ENCODE data around the gene DMTF1.
"Not testable (repeated sequence)": the region's sequence is repeated elsewhere in the genome, so short reads cannot be mapped to it uniquely, and the experiment has no call there.

Gene DMTF1, protein sequence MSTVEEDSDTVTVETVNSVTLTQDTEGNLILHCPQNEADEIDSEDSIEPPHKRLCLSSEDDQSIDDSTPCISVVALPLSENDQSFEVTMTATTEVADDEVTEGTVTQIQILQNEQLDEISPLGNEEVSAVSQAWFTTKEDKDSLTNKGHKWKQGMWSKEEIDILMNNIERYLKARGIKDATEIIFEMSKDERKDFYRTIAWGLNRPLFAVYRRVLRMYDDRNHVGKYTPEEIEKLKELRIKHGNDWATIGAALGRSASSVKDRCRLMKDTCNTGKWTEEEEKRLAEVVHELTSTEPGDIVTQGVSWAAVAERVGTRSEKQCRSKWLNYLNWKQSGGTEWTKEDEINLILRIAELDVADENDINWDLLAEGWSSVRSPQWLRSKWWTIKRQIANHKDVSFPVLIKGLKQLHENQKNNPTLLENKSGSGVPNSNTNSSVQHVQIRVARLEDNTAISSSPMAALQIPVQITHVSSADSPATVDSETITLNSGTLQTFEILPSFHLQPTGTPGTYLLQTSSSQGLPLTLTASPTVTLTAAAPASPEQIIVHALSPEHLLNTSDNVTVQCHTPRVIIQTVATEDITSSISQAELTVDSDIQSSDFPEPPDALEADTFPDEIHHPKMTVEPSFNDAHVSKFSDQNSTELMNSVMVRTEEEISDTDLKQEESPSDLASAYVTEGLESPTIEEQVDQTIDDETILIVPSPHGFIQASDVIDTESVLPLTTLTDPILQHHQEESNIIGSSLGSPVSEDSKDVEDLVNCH

DNA sequence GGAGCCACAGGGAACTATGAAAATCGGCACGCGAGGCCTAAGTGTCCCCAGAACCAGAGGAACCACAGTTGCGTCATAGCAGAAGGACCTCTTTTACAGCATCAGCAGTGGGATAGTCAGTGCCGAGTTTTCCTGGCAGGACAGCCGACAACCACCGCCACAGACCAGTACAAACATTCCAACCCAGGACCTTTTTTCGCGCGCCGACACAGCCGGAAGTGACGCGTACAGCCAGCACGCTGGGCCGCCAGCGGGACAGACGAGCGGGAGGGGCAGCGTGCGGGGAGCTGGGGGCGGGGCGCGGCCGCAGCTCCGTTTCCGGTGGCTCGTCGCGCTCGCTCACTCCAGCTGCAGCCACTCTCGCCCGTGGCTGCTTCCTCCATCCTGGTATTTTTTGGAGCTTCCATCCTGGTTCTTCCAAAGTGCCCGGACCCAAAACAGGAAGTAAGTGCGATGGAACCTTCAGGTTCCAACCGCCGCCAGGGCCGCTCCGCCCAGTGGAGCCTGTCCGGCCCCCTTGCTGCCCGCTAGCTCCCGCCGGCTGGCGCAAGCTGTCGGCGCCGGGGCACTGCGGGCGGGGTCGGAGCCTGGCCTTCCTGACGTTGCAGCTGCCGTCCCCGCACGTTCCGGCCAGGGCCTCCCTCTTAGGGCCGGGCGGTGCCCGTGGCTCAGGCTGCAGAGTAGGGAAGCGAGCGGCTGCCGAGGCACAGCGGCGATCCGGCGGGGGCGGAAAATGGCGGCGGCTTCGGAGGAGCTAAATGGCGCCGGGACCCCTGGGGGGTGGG, at the start of gene DMTF1:
TSS of gene DMTF1 (plus strand) at position 342 of the 785 bp plus-strand sequence. CDS start 12,489 bp downstream, outside the sequence.
- ATAC-seq, result peak; percentile 86 to 87

DNA sequence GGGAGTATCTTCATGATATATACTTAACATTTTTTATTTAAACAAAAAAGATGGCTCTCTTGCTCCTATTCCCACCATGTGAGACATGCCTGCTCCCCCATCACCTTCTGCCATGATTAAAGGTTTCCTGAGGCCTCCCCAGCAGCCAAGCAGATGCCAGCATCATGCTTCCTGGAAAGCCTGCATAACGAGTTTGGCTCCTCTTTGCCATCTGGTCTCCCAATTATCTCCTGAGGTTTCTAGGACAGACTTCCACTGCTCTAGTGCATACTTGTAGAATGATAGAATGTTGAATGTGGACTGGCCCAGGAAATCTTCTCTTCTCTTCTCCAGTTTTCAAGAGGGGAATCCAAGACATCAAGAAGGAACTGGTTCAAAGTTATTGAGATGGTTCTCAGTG, 46.9 kb upstream of the DMTF1 start:
- no peak for ATAC-seq

DNA sequence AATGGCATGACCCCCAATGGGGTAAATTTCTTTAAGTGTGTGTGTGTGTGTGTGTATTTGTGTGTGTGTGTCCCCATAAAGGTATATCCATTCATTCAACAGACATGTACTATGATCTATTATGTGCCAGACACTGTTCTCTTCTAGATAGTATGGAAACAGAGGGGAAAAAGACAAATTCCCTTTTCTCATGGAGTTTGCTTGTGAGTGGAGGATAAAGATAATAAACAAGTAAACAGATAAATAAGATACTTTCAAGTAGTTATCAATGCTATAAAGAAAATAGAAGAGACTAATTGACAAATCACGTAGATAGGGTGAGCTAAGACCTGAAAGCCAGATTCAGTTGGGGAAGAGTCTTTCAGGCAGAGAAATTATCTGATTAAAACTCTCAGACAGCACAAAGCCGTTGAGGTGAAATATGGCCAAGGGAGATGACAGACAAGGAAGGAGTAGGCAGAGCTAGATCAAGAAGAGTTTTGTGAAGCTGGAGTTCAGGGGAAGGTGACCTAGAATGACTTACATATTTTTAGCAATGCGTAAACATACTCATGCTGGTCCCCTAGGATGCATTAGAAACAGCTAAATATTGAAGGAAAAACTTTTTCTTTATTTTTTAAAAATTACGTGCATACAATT, 45.2 kb upstream of the DMTF1 start:
- no peak for ATAC-seq

DNA sequence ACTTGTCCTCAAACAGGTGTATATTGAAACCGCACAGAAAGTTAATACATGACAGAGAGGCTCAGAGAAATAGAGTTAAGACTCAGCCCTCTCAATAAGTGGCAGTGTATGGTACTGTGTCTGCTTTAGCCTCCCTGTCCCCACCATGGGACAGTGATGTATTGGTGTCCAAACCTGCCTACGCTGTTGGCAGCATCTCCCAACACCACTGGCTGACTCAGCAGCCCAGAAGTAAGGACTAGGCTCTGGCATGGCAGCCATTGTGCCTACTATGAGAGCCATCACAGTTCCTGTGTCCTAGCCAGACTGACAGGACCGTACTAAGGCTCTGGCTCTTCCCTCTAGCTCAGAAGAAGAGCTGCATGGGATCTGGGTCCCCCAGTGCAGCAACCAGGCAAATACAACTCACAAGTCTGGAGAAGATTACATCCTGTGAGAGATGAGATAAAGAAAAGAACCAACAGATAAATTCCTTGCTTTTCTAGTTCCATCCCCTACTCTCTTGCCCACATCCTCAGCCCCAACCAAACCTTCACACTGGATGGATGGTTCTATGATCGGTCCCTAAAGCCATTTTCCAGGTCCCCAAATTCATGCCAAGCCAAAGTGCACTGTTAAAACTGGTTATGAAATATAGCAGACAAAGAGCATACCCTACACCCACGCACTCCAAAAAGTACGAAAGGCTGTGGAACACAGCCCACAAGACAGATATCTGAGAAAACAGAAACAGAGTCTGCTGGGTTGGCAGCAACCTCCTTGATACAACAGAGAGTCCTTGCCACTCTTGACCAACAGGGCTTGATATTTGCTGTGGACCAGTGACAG, 44.1 kb upstream of the DMTF1 start:
- no peak for ATAC-seq

DNA sequence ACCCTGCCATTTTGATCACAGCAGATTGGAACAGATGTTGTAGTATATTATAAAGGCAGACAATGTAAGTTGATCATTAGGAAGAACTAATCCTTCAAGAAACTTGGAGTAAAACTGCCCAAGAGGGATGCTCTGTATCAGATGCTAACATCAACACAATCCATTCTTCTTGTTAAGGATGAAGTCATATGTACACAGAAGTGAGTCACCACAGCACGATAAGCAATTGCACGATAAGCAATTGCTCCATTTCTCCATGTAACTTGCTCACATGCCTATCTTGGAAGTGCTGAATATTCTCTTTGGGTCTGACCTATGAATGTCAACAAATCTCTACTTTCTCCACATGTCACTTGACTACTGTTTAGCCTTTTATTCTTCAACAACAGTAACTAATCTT, 41.5 kb upstream of the DMTF1 start:
- ATAC-seq, result no peak

DNA sequence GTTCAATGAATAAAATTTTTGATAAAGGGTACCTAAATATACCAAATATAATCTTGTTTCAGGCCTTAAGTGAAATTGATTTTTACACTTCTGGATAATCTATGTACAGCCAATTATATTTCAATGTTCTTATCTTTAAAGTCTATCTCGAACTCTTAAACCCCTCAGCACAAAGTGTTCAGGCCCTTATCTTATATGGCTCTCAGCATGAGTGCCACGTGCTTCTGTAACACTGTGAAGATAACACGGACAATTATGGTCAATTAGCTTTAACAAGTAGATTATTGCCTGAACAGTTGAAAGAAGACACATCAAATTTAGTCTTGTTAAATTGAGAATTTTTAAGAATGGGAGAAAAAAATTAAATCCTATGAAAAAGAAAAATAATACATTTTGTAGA, 40.4 kb upstream of the DMTF1 start:
- ATAC-seq, result no peak

DNA sequence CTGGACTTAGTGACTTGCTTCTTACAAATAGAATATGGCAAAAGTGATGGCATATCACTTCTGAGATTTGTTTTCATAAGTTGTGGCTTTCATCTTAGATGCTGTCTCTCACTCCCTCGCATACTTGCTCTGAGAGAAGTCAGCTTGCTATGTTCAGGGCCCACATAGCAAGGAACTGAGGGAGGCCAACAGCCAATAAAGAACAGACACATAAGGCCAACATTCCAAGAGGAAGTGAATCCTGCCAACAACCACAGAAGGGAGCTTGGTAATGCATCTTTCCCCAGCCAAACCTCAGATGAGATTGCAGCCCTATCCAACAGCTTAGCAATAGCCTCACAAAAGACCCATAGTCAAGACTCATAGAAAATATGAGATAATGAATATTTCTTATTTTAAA, 39.2 kb upstream of the DMTF1 start:
- no peak for ATAC-seq

DNA sequence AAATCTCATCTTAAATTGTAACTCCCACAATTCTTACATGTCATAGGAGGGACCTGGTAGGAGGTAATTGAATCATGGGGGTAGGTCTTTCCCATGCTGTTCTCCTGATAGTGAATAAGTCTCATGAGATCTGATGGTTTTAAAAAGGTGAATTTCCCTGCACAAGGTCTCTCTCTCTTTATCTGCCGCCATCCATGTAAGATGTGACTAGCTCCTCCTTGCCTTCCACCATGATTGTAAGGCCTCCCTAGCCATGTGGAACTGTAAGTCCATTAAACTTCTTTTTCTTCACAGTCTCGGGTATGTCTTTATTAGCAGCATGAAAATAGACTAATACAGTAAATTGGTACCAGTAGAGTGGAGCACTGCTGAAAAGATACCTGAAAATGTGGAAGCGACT, 38.3 kb upstream of the DMTF1 start:
- not testable (repeated sequence) for ATAC-seq

DNA sequence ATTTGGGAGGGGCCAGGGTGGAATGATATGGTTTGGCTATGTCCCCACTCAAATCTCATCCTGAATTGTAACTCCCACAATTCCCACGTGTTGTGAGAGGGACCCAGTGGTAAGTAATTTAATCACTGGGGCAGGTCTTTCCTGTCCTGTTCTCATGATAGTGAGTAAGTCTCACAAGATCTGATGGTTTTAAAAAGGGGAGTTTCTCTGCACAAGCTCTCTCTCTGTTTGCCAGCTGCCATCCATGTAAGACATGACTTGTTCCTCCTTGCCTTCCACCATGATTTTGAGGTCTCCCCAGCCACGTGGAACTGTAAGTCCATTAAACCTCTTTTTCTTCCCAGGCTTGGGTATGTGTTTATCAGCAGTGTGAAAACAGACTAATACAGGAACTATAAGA, 36.5 kb upstream of the DMTF1 start:
- ATAC-seq, result not testable (repeated sequence)

DNA sequence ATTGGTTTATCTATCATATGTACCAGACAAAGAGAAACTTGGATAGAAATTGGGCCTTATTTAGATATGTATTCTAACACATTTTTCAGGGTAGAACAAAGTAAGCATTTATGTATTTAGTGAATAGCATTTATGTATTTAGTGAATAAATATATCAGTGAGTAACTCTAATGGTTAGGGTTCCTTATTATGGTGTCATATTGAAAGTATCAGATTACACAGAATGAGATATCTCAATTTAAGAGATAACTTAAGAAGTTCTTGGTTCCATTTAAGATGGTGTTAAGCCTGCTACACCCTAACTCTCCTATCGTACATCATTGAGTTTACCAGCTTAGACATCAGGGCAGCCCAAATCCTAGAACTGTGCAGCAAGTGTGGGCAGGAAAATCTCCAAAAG, 35.9 kb upstream of the DMTF1 start:
- ATAC-seq, result peak in 1 of 2 donors; percentile 43

DNA sequence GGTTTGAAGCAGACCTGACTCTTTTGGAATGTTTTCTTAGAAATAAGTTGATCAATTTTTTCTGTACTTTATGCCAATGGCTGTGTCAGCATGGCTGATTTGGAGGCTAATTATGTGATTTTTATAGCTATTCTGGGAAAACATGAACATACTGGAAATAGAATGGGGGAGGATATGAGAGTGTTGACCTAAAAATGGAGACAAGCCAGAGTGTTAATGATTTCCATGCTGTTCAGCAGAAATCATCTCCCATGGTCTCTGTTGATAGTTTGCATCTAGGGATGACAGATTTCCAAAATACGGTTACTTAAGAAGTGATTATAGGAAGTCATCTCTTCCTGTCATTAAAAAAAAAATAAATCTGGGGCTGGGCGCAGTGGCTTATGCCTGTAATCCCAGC, 32.7 kb upstream of the DMTF1 start:
- ATAC-seq, result no peak

DNA sequence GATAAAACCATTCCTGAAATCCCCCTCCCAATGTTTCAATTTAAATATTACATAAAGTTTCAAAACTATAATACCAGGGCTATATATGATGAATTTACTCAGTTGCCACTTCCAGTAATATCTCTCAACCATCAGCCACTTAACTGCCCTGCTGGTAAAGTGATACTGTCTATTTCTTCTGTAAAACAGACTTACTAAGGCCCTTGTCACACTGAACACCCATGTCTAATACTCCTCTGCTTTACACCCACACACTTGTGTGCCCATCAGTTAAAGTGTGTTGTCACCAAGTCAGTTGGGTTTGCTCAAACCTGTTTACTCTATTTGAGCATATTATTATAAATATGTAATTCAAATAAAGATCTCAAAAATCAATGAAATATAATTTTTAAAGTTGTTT, 29.1 kb upstream of the DMTF1 start:
- no peak for ATAC-seq

DNA sequence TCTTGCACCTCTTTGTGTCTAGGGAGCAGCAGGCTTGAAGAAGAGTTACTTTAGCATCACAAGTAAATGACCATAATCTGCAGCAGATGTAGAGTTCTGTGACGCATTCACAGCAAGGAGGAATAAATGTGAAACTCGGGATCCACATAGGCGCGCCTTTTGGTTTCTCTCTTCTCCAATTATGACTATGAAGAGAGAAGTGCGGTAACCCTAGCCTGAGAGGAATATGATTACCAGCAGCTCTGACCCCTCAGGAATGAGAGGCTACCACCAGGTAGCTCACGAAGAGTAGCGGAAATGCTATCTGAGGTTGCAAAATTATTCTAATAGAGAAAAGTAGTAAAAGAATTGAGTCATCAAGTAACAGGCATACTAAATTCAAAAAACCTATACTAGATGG, 25.2 kb upstream of the DMTF1 start:
- ATAC-seq, result peak in 1 of 2 donors; percentile 10

DNA sequence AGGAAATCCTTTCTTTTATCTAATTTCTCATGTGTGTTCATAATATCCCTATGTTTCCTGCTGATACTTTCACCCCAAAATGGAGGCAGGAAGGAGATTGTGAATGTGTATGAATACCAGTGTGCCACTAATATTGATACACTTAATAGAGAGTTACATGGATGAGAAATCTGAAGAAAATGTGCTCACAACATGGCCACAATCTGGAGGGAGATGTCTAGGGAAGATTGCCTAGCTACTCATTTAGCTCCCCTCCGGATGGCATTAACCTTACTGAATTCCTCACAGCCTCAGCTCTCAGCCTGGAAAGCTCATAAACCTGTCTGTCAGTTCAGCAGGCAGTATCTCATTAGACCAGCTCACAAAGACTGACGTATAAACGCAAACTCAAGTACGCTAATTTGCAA, 23.4 kb upstream of the DMTF1 start:
- ATAC-seq, result no peak

DNA sequence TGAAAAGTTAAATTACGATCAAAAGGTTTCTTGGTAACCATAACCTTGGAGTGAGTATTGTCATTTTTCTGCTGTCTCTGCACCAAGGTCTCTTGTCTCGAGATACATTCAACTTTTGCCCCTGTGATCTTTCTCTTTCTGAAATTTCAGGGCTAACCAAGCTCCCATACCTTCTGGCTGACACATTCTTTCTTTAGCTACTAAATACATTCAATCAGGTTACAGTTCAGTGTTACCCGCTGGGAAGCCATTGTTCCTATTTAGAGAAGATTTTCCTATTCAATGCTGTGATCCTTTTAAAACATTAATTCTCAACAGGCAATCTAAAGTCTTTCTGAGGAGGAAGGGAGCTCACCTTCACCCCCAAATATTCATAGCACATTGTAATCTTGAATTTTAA, 22.9 kb upstream of the DMTF1 start:
- ATAC-seq, result no peak

DNA sequence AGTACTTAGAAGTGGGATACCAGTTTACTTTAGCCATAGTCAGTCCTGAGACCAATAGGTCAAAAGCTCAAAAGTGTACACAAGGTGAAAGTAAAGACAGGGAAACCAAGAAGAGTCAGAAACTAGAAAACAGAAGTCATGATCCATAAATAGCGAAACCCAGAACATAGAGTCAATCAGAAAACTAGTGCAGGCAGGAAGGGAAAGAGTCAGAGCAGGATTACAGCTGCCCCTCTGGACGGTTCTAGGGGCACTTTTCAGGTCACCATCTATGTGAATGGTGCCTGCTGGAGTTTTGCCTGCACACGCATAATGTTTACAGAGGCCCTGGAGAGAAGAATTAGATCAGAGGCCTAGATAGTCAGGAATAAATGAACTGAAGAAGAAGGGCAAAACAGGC, 22.4 kb upstream of the DMTF1 start:
- peak in 1 of 2 donors; percentile 49 for ATAC-seq

DNA sequence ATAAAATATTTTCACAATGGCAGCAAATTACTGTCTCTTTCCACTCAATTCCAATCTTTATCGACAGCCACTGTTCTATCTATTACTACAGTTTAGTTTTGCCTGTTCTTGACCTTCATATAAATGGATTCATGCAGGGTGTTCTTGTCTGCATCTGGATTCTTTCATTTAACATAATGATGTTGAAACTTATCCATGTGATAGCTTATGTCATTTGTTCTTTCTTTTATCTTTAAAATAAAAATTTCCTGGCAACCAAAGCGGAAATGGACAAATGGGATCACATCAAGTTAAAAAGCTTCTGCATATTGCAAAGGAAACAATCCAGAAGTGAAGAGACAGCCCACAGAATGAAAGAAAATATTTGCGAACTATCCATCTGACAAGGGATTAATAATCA, 20.5 kb upstream of the DMTF1 start:
- ATAC-seq, result no peak

DNA sequence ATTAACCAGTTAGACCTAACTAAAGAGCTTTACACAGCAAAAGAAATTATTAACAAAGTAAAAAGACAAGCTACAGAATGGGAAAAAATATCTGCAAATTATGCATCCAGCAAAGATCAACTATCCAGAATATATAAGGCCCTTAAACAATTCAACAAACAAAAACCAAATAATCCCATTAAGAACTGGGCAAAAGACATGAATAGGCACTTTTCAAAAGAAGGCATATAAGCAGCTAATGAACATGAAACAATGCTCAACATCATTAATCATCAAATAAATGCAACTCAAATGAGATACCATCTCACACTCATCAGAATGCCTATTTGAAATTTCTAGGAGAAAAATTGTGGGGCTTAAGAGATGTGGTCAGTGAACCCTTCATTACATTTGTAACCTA, 15.0 kb upstream of the DMTF1 start:
- no peak for ATAC-seq

DNA sequence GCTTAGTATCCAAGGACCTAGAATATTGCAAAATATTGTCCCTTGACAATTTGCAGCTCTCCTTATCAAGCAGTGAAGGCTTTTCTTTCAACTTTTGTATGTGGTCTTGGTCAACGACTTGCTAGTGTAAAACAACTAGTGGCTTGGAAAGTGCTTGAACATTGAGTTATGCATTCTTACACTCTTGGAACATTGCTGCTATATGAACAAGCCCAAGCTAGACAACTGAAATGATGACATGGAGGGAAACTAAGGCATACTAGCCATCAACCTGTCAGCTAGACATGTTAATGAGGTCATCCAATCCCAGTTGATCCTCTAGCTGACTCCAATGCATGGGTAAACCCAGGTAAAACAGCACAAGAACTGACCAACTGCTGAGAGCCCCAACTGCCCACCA, 12.7 kb upstream of the DMTF1 start:
- ATAC-seq, result no peak

DNA sequence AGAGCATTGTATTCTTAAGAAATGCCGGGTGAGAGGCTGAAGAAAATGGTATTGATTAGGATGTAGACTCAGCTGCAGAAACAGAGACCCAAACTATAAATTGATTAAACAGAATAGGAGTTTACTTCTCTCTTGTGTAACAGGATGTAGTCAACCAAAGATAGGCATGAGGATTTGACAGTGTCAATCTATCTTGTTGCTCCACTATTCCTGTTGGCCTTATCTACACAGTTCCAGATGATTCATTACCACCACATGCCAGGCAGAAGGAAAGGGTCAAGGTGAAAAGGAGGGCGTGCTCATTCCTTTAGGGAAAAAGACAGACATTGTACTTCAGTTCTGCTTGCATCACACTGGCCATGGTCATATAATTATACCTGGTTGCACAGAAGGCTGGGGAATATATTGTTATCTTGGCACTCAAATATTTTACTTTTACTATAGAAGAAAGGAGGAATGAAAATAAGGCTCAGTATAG, 11.9 kb upstream of the DMTF1 start:
- ATAC-seq, result no peak

DNA sequence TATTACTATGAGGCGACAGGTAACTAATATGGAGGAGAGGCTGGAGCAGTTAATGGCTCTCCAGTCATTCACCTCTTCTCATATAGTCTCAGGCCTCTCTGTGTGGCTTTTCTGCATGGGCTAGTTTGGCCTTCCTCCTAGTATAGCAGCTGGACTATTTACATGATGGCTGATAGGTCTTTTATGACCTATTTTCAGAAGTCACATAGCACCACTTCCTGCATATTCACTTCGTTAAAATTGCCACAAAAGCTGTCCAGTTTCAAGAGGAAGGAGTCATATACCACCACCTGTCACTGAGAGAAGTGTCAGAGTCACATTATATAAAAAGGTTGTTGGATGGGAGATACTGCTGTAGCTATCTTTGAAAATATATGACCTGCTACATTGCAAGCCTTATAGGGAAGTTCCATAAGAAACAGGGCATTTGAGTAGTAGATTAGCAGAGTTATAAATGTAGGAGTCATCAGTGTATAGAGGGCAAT, 8.0 kb upstream of the DMTF1 start:
- no peak for ATAC-seq
